Adrenal gland (tissue), 5 donors: Measurements from ENCODE around the gene RPGRIP1.

Source experiments
- CTCF ChIP-seq, 6 experiments: fragments of 450-650 bp in 4 of 6; fragments of 200-600 bp in 2 of 6; sonication (generic) in 1 of 6; IDR thresholded peaks; 1 replicate in 5 of 6; 2 replicates in 1 of 6; pipeline versions ENCODE4 v1.5.1 to v1.8.0; 2016 to 2021; ENCODE audit warnings: antibody characterized with exemption in 6 of 6, mild to moderate bottlenecking in 2 of 6, moderate library complexity in 1 of 6
- POLR2A ChIP-seq, 2 donors: fragments of 450-650 bp; IDR thresholded peaks; one replicate each; pipeline ENCODE4 v1.6.1; 2017; ENCODE audit warnings: antibody characterized with exemption in 2 of 2, mild to moderate bottlenecking in 2 of 2, moderate library complexity in 1 of 2
- donor health status: DM: no; HTN: no; CAD: no.

- TF ChIP-seq POLR2A (IDR thresholded peaks at IDR 0.05) (no peak), CTCF (IDR thresholded peaks at IDR 0.05) (no peak)
These were observed 31.5 kb upstream of the RPGRIP1 start for GRCh38 chr14:21248338-21248737.
